NT2/D1 (cell line): ENCODE data around the gene COG6.

Source experiments
- SUZ12 ChIP-seq: IDR thresholded peaks from 2 replicates; pipeline ENCODE4 v1.6.1; 2011; ENCODE audit not compliant: insufficient read length, insufficient read depth; ENCODE audit errors: extremely low read depth
- YY1 ChIP-seq: IDR thresholded peaks from 2 replicates; pipeline ENCODE4 v1.6.1; 2011; ENCODE audit not compliant: insufficient read length, insufficient read depth
- ZNF274 ChIP-seq: IDR thresholded peaks from 2 replicates; pipeline ENCODE4 v1.6.1; 2011; ENCODE audit warnings: mild to moderate bottlenecking, low read depth, low read length

- TF ChIP-seq ZNF274 = no peak
- no peak for TF ChIP-seq YY1
- no peak for TF ChIP-seq SUZ12
These were observed 105.1 kb downstream of the COG6 start for GRCh38 chr13:39760521-39760920.
